Inferior parietal cortex (tissue), 1 donor: ENCODE measurements around the gene EPO.
"Not testable (repeated sequence)": the region's sequence is repeated elsewhere in the genome, so short reads cannot be mapped to it uniquely, and the experiment has no call there.

ENCODE experiments used
- DNase-seq: peaks from one replicate; pipeline ENCODE4 v3.0.0-alpha.2; 2016; ENCODE audit errors: extremely low spot score

Gene EPO

GRCh38 chr7:100682991-100683658, 37.1 kb upstream of the EPO start:
- no peak for DNase-seq

- DNase-seq = no peak
These were observed 36.4 kb upstream of the EPO start for GRCh38 chr7:100683659-100684533.

GRCh38 chr7:100684534-100685042, 35.7 kb upstream of the EPO start:
- no peak for DNase-seq

- DNase-seq = no peak
These were observed 35.1 kb upstream of the EPO start for GRCh38 chr7:100685049-100685605.

- no peak for DNase-seq
These were observed 34.6 kb upstream of the EPO start for GRCh38 chr7:100685631-100686145.

- no peak for DNase-seq
These were observed 34.0 kb upstream of the EPO start for GRCh38 chr7:100686201-100686821.

- no peak for DNase-seq
These were observed 33.5 kb upstream of the EPO start for GRCh38 chr7:100686822-100687211.

GRCh38 chr7:100687261-100687660, 33.0 kb upstream of the EPO start:
- no peak for DNase-seq

- no peak for DNase-seq
These were observed 32.4 kb upstream of the EPO start for GRCh38 chr7:100687751-100688300.

- DNase-seq = no peak
These were observed 31.9 kb upstream of the EPO start for GRCh38 chr7:100688326-100688860.

GRCh38 chr7:100689230-100690135, 30.8 kb upstream of the EPO start:
- DNase-seq = no peak

- DNase-seq = peak; percentile 90
These were observed 28.3 kb upstream of the EPO start for GRCh38 chr7:100691676-100692577.

GRCh38 chr7:100692578-100692961, 27.7 kb upstream of the EPO start:
- no peak for DNase-seq

GRCh38 chr7:100693312-100694097, 26.8 kb upstream of the EPO start:
- DNase-seq = no peak

GRCh38 chr7:100694098-100694745, 26.0 kb upstream of the EPO start, which contains the start of gene GIGYF1:
Gene GIGYF1 (minus strand): TSS chr7:100694250. CDS start chr7:100688238, 6,012 bp downstream.
- no peak for DNase-seq

GRCh38 chr7:100696123-100696521, 24.1 kb upstream of the EPO start:
- DNase-seq = no peak

GRCh38 chr7:100699018-100699417, 21.2 kb upstream of the EPO start:
- DNase-seq = no peak

GRCh38 chr7:100701089-100701488, 19.2 kb upstream of the EPO start:
- DNase-seq = not testable (repeated sequence)
